GM12891 (cell line): ENCODE data around the gene FAM227A.

ENCODE experiments used
- DNase-seq: peaks from one replicate; pipeline ENCODE4 v3.0.0; 2011; ENCODE audit warnings: low spot score; ENCODE audit not compliant: insufficient read length
- FAIRE-seq: peaks from 2 replicates; lab custom pipeline; 2011; peaks lifted over from hg19 to GRCh38; lab: Jason Lieb, UNC
- PAX5 ChIP-seq: IDR thresholded peaks from 2 replicates; pipeline ENCODE4 v1.6.1; 2011; ENCODE audit warnings: low read length, moderate library complexity, mild to moderate bottlenecking; ENCODE audit not compliant: insufficient read depth, severe bottlenecking
- POLR2A ChIP-seq: IDR thresholded peaks from 2 replicates; pipeline ENCODE4 v1.6.1; 2011; ENCODE audit warnings: low read depth, low read length, control low read depth
- POLR2AphosphoS5 ChIP-seq: IDR thresholded peaks from 2 replicates; pipeline ENCODE4 v1.6.1; 2011; ENCODE audit warnings: low read depth, low read length, control low read depth
- POU2F2 ChIP-seq: IDR thresholded peaks from 2 replicates; pipeline ENCODE4 v1.6.1; 2011; ENCODE audit warnings: low read depth, mild to moderate bottlenecking, control low read depth, low read length, moderate library complexity
- SPI1 ChIP-seq: IDR thresholded peaks from 2 replicates; pipeline ENCODE4 v1.6.1; 2011; ENCODE audit warnings: low read depth, low read length, control low read depth
- TAF1 ChIP-seq: IDR thresholded peaks from 2 replicates; pipeline ENCODE4 v1.6.1; 2011; ENCODE audit warnings: low read depth, low read length, control low read depth

The FAM227A gene

GRCh38 chr22:38549101-38549894 is 106.9 kb downstream of the FAM227A start:
- DNase-seq (no peak), FAIRE-seq (no peak)

GRCh38 chr22:38540701-38541100 is 115.5 kb downstream of the FAM227A start:
- DNase-seq (no peak), FAIRE-seq (no peak)
- no peak for TF ChIP-seq TAF1
- TF ChIP-seq PAX5: no peak
- TF ChIP-seq SPI1: no peak
- no peak for TF ChIP-seq POU2F2
- no peak for TF ChIP-seq POLR2A
- no peak for TF ChIP-seq POLR2AphosphoS5

More at GRCh38 chr22:38549101-38549894, 106.9 kb downstream of the FAM227A start:
- TF ChIP-seq TAF1: no peak
- TF ChIP-seq SPI1: peak; percentile 34; the same call in 1 of the 2 replicates

GRCh38 chr22:38531251-38531938 is 124.8 kb downstream of the FAM227A start:
- TF ChIP-seq PAX5 (no peak), TAF1 (no peak), POU2F2 (no peak), SPI1 (no peak), POLR2AphosphoS5 (no peak), POLR2A (no peak)
- DNase-seq (no peak), FAIRE-seq (no peak)
